ENCODE measurements around the gene PPTC7.
"Not testable (repeated sequence)": the region's sequence is repeated elsewhere in the genome, so short reads cannot be mapped to it uniquely, and the experiment has no call there.

Gene PPTC7

GRCh38 chr12:110563702-110564470 lies 19.2 kb downstream of the PPTC7 start:
- Mint-ChIP-seq H3K27ac (peak overlapping the region; percentile 64), H3K36me3 (peaks cover 19% of the 10 kb centered on the region), H3K4me3 (no peak overlapping the region), H3K9me3 (no peaks in the 10 kb centered on the region), H3K27me3 (no peaks in the 10 kb centered on the region), H3K4me1 (peaks cover 68% of the 10 kb centered on the region)
- CTCF ChIA-PET = interaction anchor here (0.6 to 2.5 kb wide), 4 partner anchors 34 to 96 kb away, joined by 3 to 7 read pairs (median 4); partner anchors contain the start of genes FAM216A and GPN3
- no peak for DNase-seq

- H3K36me3 Mint-ChIP-seq = peaks cover 22% of the 10 kb centered on the region
- H3K9me3 Mint-ChIP-seq, H3K27me3 Mint-ChIP-seq: not testable (repeated sequence)
- H3K4me3 Mint-ChIP-seq = peak overlapping the region; percentile 45
- peaks cover 65% of the 10 kb centered on the region for H3K4me1 Mint-ChIP-seq
- H3K27ac Mint-ChIP-seq = peak overlapping the region; percentile 94
- CTCF ChIA-PET = interaction anchor here (0.7 to 2.5 kb wide), 6 partner anchors 38 to 135 kb away, joined by 3 to 7 read pairs (median 4); partner anchors contain the start of genes ARPC3, FAM216A and GPN3
- peak; percentile 64 for DNase-seq
These were observed 20.7 kb downstream of the PPTC7 start for GRCh38 chr12:110562386-110562785.

GRCh38 chr12:110561471-110562201 lies 21.5 kb downstream of the PPTC7 start:
- peak overlapping the region; percentile 90 for H3K27ac Mint-ChIP-seq
- no peaks in the 10 kb centered on the region for H3K27me3 Mint-ChIP-seq
- peak overlapping the region; percentile 46 for H3K4me3 Mint-ChIP-seq
- CTCF ChIA-PET = interaction anchor here (0.7 to 2.5 kb wide), 6 partner anchors 8 to 136 kb away, joined by 3 to 7 read pairs (median 4); partner anchors contain the start of genes FAM216A and GPN3
- H3K9me3 Mint-ChIP-seq = peaks cover 6% of the 10 kb centered on the region
- H3K4me1 Mint-ChIP-seq = peaks cover 63% of the 10 kb centered on the region
- H3K36me3 Mint-ChIP-seq = peaks cover 22% of the 10 kb centered on the region
- DNase-seq = no peak

- CTCF ChIA-PET = interaction anchor here (1.0 to 1.4 kb wide), 3 partner anchors 7 to 40 kb away, joined by 3 to 5 read pairs (median 4); no protein-coding TSS in a partner anchor
- Mint-ChIP-seq H3K4me3 (no peak overlapping the region), H3K9me3 (peaks cover 6% of the 10 kb centered on the region), H3K27ac (peak overlapping the region; percentile 75), H3K4me1 (peaks cover 59% of the 10 kb centered on the region), H3K36me3 (peaks cover 22% of the 10 kb centered on the region), H3K27me3 (no peaks in the 10 kb centered on the region)
- no peak for DNase-seq
These were observed 22.2 kb downstream of the PPTC7 start for GRCh38 chr12:110560946-110561345.

GRCh38 chr12:110560048-110560447 lies 23.1 kb downstream of the PPTC7 start:
- CTCF ChIA-PET = interaction anchor here (0.6 to 1.2 kb wide), 3 partner anchors 22 to 49 kb away, joined by 3 to 5 read pairs (median 3); no protein-coding TSS in a partner anchor
- Mint-ChIP-seq H3K4me3 (no peak overlapping the region), H3K4me1 (peaks cover 55% of the 10 kb centered on the region)

GRCh38 chr12:110558945-110559344 lies 24.2 kb downstream of the PPTC7 start:
- peaks cover 20% of the 10 kb centered on the region for H3K36me3 Mint-ChIP-seq
- not testable (repeated sequence) for DNase-seq, H3K27ac Mint-ChIP-seq, H3K27me3 Mint-ChIP-seq, H3K4me3 Mint-ChIP-seq, H3K9me3 Mint-ChIP-seq
- CTCF ChIA-PET = interaction anchor here (1.4 kb wide), 1 partner anchor 42 kb away, joined by 7 read pairs; no protein-coding TSS in a partner anchor
- H3K4me1 Mint-ChIP-seq = peaks cover 49% of the 10 kb centered on the region

More at GRCh38 chr12:110560048-110560447, 23.1 kb downstream of the PPTC7 start:
- Mint-ChIP-seq H3K27ac (no peak overlapping the region), H3K27me3 (no peaks in the 10 kb centered on the region), H3K9me3 (peaks cover 6% of the 10 kb centered on the region), H3K36me3 (peaks cover 22% of the 10 kb centered on the region)
- no peak for DNase-seq

- H3K27ac Mint-ChIP-seq = no peak overlapping the region
- CTCF ChIA-PET = interaction anchor here (1.8 kb wide), 1 partner anchor 44 kb away, joined by 7 read pairs; no protein-coding TSS in a partner anchor
- H3K9me3 Mint-ChIP-seq = peaks cover 6% of the 10 kb centered on the region
These were observed 25.8 kb downstream of the PPTC7 start for GRCh38 chr12:110557300-110557699.

GRCh38 chr12:110556705-110557104 lies 26.4 kb downstream of the PPTC7 start:
- no peak for DNase-seq
- Mint-ChIP-seq H3K4me1 (peaks cover 37% of the 10 kb centered on the region), H3K27ac (peak overlapping the region; percentile 33), H3K27me3 (no peaks in the 10 kb centered on the region), H3K9me3 (peaks cover 6% of the 10 kb centered on the region), H3K36me3 (peaks cover 25% of the 10 kb centered on the region), H3K4me3 (no peak overlapping the region)
- CTCF ChIA-PET = interaction anchor here (1.8 kb wide), 1 partner anchor 45 kb away, joined by 7 read pairs; no protein-coding TSS in a partner anchor

More at GRCh38 chr12:110557300-110557699, 25.8 kb downstream of the PPTC7 start:
- H3K4me1 Mint-ChIP-seq = peaks cover 36% of the 10 kb centered on the region
- H3K27me3 Mint-ChIP-seq = no peaks in the 10 kb centered on the region
- no peak for DNase-seq
- no peak overlapping the region for H3K4me3 Mint-ChIP-seq
- H3K36me3 Mint-ChIP-seq = peaks cover 19% of the 10 kb centered on the region

GRCh38 chr12:110555577-110556406 lies 27.3 kb downstream of the PPTC7 start:
- Mint-ChIP-seq H3K4me3 (no peak overlapping the region), H3K4me1 (peaks cover 29% of the 10 kb centered on the region), H3K27ac (no peak overlapping the region), H3K27me3 (no peaks in the 10 kb centered on the region), H3K36me3 (peaks cover 26% of the 10 kb centered on the region), H3K9me3 (peaks cover 6% of the 10 kb centered on the region)
- CTCF ChIA-PET = interaction anchor here (1.1 to 9.1 kb wide), 3 partner anchors 39 to 46 kb away, joined by 4 to 202 read pairs (median 7); no protein-coding TSS in a partner anchor
- DNase-seq = no peak

- Mint-ChIP-seq H3K9me3 (peaks cover 6% of the 10 kb centered on the region), H3K4me3 (no peak overlapping the region), H3K36me3 (peaks cover 29% of the 10 kb centered on the region), H3K4me1 (peaks cover 24% of the 10 kb centered on the region), H3K27ac (no peak overlapping the region), H3K27me3 (no peaks in the 10 kb centered on the region)
- CTCF ChIA-PET = interaction anchor here (0.6 to 9.1 kb wide), 11 partner anchors 7 to 133 kb away, joined by 3 to 202 read pairs (median 5); partner anchors contain the start of genes ARPC3, FAM216A, GPN3 and TCTN1
- no peak for DNase-seq
These were observed 28.9 kb downstream of the PPTC7 start for GRCh38 chr12:110554184-110554583.

- H3K36me3 Mint-ChIP-seq = peaks cover 26% of the 10 kb centered on the region
- CTCF ChIA-PET = interaction anchor here (0.6 to 9.1 kb wide), 10 partner anchors 8 to 166 kb away, joined by 3 to 202 read pairs (median 4); partner anchors contain the start of genes FAM216A and GPN3
These were observed 32.1 kb downstream of the PPTC7 start for GRCh38 chr12:110550981-110551380.

GRCh38 chr12:110549716-110550115 lies 33.4 kb downstream of the PPTC7 start:
- Mint-ChIP-seq H3K4me3 (no peak overlapping the region), H3K9me3 (no peaks in the 10 kb centered on the region), H3K36me3 (peaks cover 33% of the 10 kb centered on the region), H3K27me3 (no peaks in the 10 kb centered on the region), H3K4me1 (peaks cover 17% of the 10 kb centered on the region), H3K27ac (no peak overlapping the region)
- DNase-seq = no peak
- CTCF ChIA-PET = interaction anchor here (0.7 to 9.1 kb wide), 4 partner anchors 35 to 277 kb away, joined by 3 to 202 read pairs (median 3); no protein-coding TSS in a partner anchor

More at GRCh38 chr12:110550981-110551380, 32.1 kb downstream of the PPTC7 start:
- Mint-ChIP-seq H3K27me3 (no peaks in the 10 kb centered on the region), H3K27ac (no peak overlapping the region), H3K4me1 (peaks cover 17% of the 10 kb centered on the region), H3K4me3 (no peak overlapping the region), H3K9me3 (no peaks in the 10 kb centered on the region)
- DNase-seq = no peak

- H3K36me3 Mint-ChIP-seq = peaks cover 40% of the 10 kb centered on the region
These were observed 34.4 kb downstream of the PPTC7 start for GRCh38 chr12:110548678-110549077.

More at GRCh38 chr12:110548678-110549077, 34.4 kb downstream of the PPTC7 start:
- no peaks in the 10 kb centered on the region for H3K27me3 Mint-ChIP-seq
- H3K9me3 Mint-ChIP-seq = no peaks in the 10 kb centered on the region
- DNase-seq = no peak
- CTCF ChIA-PET = interaction anchor here (0.7 to 9.1 kb wide), 4 partner anchors 53 to 278 kb away, joined by 3 to 202 read pairs (median 3); no protein-coding TSS in a partner anchor
- H3K4me1 Mint-ChIP-seq = peaks cover 17% of the 10 kb centered on the region
- H3K27ac Mint-ChIP-seq = no peak overlapping the region
- H3K4me3 Mint-ChIP-seq = no peak overlapping the region
